GM12874 (cell line): ENCODE data around the gene FANCG.
A peak's percentile ranks its signal among the peaks of the same experiment; 100 is the strongest.

ENCODE experiments used
- CTCF ChIP-seq: IDR thresholded peaks from 2 replicates; pipeline ENCODE4 v1.5.1; 2011; ENCODE audit warnings: low read depth, mild to moderate bottlenecking, control low read depth, low read length, moderate library complexity; ENCODE audit not compliant: insufficient read depth

The FANCG gene

GRCh38 chr9:35054871-35055644, 24.7 kb downstream of the FANCG start:
- no peak for TF ChIP-seq CTCF

- TF ChIP-seq CTCF, result no peak
Measured at GRCh38 chr9:35054185-35054835, 25.4 kb downstream of the FANCG start.

- peak; percentile 66 for TF ChIP-seq CTCF
Measured at GRCh38 chr9:35051069-35051967, 28.4 kb downstream of the FANCG start.

GRCh38 chr9:35048511-35048910, 31.2 kb downstream of the FANCG start:
- no peak for TF ChIP-seq CTCF

- no peak for TF ChIP-seq CTCF
Measured at GRCh38 chr9:35044071-35044470, 35.7 kb downstream of the FANCG start.

- TF ChIP-seq CTCF, result no peak
Measured at GRCh38 chr9:35042891-35043545, 36.7 kb downstream of the FANCG start.
